CD4-positive, alpha-beta T cell treated with Interleukin-10 for 1 hour (primary cell): Measurements from ENCODE around the gene MCTP1.
A peak's percentile ranks its signal among the peaks of the same experiment; 100 is the strongest.

Experiments
- DNase-seq: peaks from one replicate; pipeline ENCODE4 v3.0.0-alpha.2; 2020

MCTP1 gene

DNA sequence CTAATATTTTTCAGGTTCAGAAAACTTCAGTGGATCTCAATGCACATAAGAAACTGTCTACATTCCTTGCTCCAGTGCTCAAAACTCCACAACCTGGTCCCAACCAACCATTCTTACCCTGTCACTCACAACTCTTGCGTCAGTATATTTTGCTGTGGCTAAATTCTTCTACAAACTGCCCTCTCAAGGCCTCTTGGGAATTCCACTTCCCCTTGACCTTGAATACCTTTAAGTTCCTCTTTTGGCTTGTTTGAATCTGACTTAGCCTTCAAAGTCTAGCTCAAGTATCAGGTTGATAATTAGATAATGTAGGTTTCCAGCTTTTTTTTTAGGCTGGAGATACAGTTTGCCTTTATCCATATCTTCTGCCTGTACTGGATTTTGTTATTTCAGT is 538.2 kb downstream of the MCTP1 start:
- DNase-seq: no peak

DNA sequence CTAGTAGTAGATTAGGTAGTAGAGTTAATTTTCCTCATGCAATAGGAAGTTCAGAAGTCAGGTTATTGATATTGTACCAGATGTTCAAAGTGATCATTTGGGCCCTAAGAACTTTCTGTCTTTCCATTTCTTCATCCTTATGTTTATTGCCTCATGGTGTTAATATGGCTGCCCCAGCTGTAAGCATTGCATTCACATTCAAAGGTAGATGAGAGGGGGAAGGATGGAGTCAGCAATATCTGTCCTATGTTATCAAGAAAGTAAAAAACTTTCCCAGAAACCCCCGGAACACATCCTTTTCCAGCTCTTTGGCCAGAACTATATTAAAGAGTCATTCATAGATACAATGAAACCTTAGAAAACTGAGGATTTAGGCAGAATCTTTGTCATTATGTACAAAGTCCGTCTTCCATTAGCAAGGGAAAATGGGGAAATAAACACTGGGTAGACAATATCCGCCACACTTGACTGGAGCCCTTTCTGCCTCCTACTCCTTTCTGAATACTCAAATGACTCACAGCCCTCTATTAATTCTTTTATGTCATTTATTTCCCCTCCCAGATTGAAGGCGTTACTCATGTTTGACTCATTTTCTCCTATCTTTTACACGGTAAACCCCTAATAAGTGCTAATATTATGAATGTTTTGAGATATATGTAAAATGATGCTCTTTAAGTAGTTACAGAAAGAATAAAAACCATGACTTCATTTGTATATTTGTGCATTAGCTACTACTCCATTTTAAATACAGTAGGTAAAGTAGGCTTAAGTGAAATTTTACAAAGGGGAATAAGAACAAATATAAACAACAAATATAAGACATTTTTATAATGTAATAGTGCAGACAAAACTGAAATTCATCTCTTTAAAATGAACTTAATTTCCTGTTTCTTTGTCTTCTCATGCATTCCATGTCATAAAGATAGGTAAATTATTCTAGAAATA is 538.8 kb downstream of the MCTP1 start:
- DNase-seq: no peak

GRCh38 chr5:94744906-94745305 is 540.0 kb downstream of the MCTP1 start:
- DNase-seq: no peak

DNA sequence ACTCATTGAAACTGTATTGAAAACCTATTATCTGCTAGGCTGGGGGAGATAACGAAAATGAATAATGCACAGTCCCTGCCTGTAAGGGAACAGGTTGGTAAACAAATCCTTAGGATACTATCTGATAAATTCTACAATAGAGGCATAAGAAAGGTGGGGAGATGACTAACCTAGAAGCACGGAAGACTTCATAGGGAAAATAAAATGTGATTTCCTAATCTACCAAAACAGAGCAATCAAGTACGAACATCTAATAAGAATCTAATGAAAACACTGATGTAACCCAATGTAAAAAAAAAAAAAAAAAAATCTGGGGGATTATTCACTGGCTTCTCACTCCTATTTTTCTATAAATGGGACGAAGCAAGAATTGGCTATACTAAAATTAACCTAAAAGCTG is 542.0 kb downstream of the MCTP1 start:
- no peak for DNase-seq

DNA sequence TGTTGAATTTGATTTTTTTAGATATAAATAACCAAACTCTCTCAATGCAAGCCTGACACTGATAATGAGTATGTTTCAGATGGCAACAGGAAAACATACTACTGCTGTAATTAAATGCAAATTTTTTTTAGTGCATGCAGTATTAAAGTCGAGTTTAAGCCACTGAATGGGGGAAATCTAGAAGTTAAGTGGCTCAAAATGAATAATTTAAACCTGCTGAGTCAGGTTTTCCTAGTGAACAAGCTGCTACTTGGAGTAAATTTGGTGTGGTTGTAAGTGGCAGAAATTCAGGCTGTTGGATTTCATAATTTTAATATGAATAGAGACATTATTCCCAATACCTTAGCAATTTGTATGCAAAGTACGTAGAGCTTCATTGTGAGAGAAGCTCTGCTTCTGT is 544.6 kb downstream of the MCTP1 start:
- DNase-seq: no peak

GRCh38 chr5:94736498-94736897 is 548.4 kb downstream of the MCTP1 start:
- no peak for DNase-seq

- no peak for DNase-seq
Measured at GRCh38 chr5:94731471-94731870, 553.4 kb downstream of the MCTP1 start.

DNA sequence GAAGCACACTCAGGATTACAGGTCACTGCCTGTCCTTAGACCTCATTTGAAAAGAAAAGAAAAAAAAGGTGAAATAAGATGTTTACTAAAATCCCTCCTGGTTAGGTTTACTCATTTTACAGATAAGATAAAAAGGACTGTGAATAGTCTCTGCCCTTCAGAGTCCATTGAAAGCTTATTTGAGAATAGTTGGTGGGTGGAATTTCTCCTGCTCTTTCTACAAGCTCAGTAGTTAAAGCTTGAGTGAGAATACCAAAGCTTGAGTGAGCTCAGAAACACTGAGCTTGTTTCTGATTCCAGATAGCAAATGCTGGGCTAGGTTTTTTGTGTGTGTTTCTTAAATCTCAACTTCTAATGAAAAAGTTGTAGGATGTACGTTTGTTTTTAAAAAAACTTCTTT is 559.8 kb downstream of the MCTP1 start:
- no peak for DNase-seq

DNA sequence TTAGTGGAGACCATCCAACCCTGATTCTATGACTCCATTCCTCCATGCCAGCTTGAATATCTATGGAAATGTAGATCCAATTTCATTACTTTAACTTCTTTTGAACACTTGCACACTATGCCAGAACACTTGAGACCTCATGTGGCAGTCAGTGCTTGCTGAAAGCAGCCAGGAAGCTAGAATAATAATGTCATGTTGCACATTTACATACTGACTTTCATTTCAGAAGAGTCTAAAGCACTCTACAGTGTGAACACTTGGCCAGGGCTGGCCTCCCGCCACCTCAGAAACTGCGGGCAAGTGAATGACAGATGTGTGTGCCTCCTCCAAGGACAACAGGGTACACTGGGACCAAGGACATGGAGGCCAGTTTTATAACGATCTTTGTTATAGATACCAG is 569.1 kb downstream of the MCTP1 start:
- no peak for DNase-seq

DNA sequence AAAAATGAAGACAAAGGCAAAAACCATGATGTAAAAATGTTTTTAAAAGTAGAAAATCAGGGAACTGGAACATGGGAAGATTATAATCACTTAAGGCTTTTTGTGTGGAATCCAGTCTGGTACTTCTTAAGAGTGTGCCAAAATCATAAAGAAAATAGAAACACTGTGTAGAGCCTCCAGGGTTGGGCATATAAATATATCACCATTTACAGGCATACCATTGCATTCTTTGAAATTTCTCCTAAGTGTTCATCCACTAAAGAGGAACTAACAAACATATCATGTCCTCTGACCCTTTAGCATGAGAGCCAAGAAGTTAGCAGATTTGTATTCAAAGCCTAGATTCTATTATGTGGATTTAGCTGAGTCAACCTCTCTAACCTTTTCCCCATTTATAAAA is 573.1 kb downstream of the MCTP1 start:
- no peak for DNase-seq

DNA sequence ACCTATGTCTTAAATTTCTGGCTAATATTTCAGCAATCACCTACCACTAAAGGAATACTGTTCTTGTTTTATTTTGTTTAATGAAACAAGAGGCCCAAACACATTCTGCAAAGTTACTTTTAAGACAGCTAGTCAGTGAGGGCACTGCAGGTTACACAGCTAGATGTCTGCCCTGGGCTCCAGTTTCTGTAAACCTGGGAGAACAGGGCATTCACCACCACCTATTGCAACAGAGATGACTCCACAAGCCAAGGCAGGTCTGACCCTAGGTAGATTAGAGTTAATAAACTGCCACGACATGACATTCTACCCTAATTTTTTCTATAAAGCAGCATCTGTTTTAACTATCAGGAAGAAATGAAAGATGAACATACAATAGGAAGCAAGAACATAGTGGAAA is 575.6 kb downstream of the MCTP1 start:
- DNase-seq: no peak

DNA sequence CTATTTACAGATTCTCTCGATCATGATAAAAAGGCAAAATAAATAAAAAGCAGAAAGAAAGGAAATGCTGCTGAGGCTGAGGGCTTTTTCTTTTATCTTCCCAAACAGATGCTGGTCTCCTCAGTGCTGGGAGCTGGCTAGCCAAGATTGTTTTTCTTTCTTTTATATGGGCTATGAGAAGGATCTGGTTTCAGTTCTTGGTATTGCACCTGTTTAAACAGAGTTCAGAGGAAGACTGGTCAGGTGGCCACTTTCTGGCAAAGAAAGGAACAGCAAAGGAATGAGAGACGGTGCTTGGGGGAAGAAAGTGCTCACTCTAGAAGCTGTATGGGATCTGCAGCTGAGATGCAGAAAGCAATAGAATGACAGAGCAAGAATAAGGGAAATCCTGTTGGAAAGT is 577.5 kb downstream of the MCTP1 start:
- no peak for DNase-seq

DNA sequence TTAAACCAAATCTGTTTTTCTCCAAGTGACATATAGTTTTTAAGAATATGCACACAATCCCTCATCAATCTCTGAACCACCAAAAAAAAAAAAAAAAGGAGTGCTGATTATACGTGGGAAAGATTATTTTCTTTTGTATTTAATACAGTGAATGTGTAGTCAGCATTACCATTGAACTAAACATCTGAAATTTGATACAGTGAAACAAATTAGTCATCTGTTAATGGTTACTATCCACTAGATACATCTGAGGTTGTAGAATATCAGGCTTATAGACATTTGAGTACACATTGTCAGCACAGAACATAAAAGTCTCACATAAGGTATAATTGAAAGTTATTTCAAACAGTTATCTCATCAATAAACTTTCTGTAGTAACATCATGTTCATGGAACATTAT is 579.5 kb downstream of the MCTP1 start:
- no peak for DNase-seq

DNA sequence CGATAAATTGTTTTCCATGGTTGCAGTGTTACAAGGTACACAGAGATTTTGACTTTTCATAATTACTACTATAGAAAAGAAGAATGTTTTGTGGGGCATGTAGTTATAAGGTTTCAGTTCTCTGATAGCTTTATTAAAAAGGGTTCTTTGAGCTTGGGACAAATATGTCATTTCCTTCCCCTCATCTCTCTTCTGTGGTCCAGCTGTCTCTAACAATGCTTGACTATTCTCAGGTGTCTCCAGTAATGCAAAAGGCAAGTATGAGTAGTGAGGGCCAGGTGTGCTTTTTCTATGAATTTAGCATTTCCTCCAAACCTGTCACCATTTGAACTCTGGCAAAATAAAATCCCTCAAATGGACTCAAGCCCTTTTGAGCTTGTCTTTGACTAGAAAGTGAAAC is 582.2 kb downstream of the MCTP1 start:
- no peak for DNase-seq

GRCh38 chr5:94700592-94700991 is 584.3 kb downstream of the MCTP1 start:
- DNase-seq: peak; percentile 8

DNA sequence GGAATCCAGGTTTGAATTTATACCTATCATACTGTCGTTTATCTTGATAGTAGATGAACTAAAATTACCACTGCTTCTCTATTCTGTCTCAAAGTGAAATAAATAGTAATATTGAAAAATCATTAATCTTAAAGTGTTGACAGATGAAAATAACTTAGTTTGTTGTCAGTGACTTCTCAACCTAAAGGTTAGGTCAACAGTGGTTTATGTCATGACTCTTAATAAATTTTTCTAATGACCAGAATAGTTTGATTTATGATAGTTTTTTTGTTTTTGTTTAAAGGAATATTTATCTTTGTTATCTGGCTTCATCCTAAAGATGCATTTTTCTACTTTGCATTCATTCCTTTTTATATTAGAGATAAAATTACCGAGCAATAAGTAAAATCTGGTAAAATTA is 585.3 kb downstream of the MCTP1 start:
- DNase-seq: no peak

DNA sequence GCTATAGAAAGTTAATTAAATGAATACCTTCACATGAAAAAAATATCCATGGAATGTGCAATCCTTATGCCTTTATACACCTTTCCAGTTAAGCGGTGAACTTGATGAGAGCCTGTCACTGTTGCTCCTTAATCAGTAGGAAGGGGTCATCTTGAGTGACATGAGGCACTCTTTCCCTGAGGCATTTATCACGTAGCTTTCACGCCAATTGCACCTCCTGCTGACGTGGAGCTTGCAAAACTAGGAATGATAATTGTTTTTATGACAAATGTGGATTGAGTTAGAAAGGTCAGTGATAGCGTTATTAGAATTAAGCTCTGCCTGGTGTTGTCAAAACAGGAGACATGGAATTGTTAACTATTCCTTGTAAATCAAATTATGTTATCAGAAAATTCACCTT is 586.7 kb downstream of the MCTP1 start:
- DNase-seq: no peak

DNA sequence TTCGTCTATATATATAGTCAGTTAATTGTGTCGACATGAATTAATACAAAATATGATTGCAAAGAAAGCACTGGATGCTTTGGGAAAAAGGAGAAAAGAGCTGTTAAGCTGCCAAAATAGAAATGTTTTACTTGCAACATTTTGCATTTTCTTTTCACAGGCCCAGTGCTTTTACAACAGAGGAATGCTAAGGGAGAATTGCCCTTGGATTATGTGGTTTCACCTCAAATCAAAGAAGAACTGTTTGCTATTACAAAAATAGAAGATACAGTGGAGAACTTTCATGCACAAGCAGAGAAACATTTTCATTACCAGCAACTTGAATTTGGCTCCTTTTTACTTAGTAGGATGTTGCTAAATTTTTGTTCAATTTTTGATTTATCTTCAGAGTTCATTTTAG is 590.2 kb downstream of the MCTP1 start:
- DNase-seq: no peak

DNA sequence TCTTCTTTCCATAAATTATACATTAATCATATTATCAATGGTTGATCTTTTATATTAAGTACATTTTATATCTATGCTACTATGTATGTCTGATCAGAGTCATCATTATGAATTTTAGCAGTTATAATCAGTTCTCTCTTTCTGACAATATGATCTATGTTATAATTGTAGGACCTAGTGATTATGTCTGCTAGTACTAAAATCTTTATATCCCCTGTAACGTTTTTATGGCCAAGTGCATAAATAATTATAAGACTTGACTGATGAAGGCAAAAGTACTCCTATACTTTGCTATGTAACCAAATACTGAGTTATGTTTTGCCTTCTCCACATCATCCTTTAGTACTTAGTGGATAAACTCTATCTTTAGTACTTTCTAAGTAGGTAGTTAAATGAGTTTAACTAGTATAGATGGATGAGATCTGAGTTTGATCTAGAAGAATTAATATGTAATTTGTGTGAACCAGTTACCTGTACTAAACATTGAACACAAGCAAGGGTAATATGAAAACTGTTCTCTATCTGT is 591.0 kb downstream of the MCTP1 start:
- no peak for DNase-seq

- peak; percentile 55 for DNase-seq
Measured at GRCh38 chr5:94693043-94693822, 591.7 kb downstream of the MCTP1 start.

GRCh38 chr5:94692581-94692980 is 592.3 kb downstream of the MCTP1 start:
- DNase-seq: no peak

DNA sequence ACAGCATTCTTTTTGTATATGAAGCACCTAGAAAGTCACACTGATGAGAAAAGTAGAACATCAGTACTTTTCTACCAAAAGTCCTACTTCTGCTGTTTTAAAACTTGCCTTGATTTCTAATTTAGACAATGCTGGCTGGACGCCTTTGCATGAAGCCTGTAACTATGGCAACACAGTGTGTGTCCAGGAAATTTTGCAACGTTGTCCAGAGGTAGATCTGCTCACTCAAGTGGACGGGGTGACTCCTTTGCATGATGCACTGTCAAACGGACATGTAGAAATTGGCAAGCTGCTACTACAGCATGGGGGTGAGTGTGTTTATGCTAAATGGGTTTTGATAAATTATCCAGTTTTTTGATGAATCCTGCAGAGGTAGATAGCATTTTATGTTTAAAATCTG is 592.9 kb downstream of the MCTP1 start:
- no peak for DNase-seq

- DNase-seq: no peak
Measured at GRCh38 chr5:94691291-94691690, 593.6 kb downstream of the MCTP1 start.

GRCh38 chr5:94690778-94691177 is 594.1 kb downstream of the MCTP1 start:
- DNase-seq: no peak
